H1 (cell line): ENCODE results near the gene SYT13. TPM values are rescaled to one million over a fixed set of nuclear protein-coding genes. Genes with fewer than 3 reads are reported as not detected.

Experiments used
- CTCF ChIA-PET: fragments of 300-600 bp; sonication (Branson Sonifier 250); formaldehyde crosslinking; loops from one replicate; lab custom pipeline; 2021; ENCODE audit not compliant: partially characterized antibody; lab: Charles Lee
- POLR2A ChIA-PET: fragments of 300-600 bp; sonication (Branson Sonifier 250); formaldehyde crosslinking; loops from one replicate; lab custom pipeline; 2021; ENCODE audit warnings: inconsistent platforms; ENCODE audit not compliant: partially characterized antibody; lab: Charles Lee
- DNase-seq, 2 experiments: peaks; one replicate each; pipeline versions ENCODE4 v3.0.0 to v3.0.0-alpha.2; 2010 to 2022; ENCODE audit warnings: low spot score in 2 of 2, low read depth in 1 of 2, mixed read lengths in 1 of 2
- FAIRE-seq: peaks from 2 replicates; lab custom pipeline; 2011; peaks lifted over from hg19 to GRCh38; lab: Jason Lieb, UNC
- H2AFZ ChIP-seq: 2 replicates; pipeline ENCODE4 v1.8.1; 2012; ENCODE audit warnings: low read length, inconsistent platforms
- H2AK5ac ChIP-seq: 2 replicates; pipeline ENCODE4 v1.6.1; 2013; ENCODE audit warnings: low read depth, low read length
- H2BK120ac ChIP-seq: replicated peaks from 2 replicates; pipeline ENCODE3; 2013; ENCODE audit warnings: low read depth, low read length, inconsistent platforms
- H2BK12ac ChIP-seq: 2 replicates; pipeline ENCODE4 v1.6.1; 2013; ENCODE audit warnings: low read depth, low read length
- H2BK15ac ChIP-seq: 2 replicates; pipeline ENCODE4 v1.6.1; 2013; ENCODE audit warnings: low read length
- H2BK20ac ChIP-seq: 2 replicates; pipeline ENCODE4 v1.6.1; 2013; ENCODE audit warnings: low read length
- H2BK5ac ChIP-seq: 2 replicates; pipeline ENCODE4 v1.6.1; 2013; ENCODE audit warnings: low read depth, low read length
- H3K14ac ChIP-seq: 2 replicates; pipeline ENCODE4 v1.6.1; 2013; ENCODE audit warnings: inconsistent platforms; ENCODE audit not compliant: insufficient read length
- H3K18ac ChIP-seq: 2 replicates; pipeline ENCODE4 v1.6.1; 2013; ENCODE audit warnings: low read length; ENCODE audit errors: extremely low read depth
- H3K23ac ChIP-seq: 2 replicates; pipeline ENCODE4 v1.6.1; 2013; ENCODE audit warnings: inconsistent platforms; ENCODE audit not compliant: insufficient read length
- H3K23me2 ChIP-seq: 2 replicates; pipeline ENCODE4 v1.6.1; 2013; ENCODE audit warnings: low read depth, low read length
- H3K27ac ChIP-seq: 2 replicates; pipeline ENCODE4 v1.6.1; 2011; ENCODE audit warnings: low read depth, low read length, inconsistent platforms
- H3K27me3 ChIP-seq, 4 experiments: replicated peaks in 1 of 4; 1 replicate in 1 of 4; 2 replicates in 3 of 4; pipeline versions ENCODE4 v1.6.1 to v1.8.1; 2011 to 2013; ENCODE audit warnings: low read length in 3 of 4, mild to moderate bottlenecking in 3 of 4, inconsistent platforms in 2 of 4, mixed read lengths in 2 of 4, moderate library complexity in 1 of 4; ENCODE audit not compliant: control insufficient read depth in 3 of 4, insufficient read depth in 3 of 4; ENCODE audit errors: extremely low read depth in 1 of 4
- H3K36me3 ChIP-seq, 4 experiments: 2 replicates each; pipeline versions ENCODE4 v1.6.1 to v1.8.1; 2011 to 2013; ENCODE audit warnings: mild to moderate bottlenecking in 4 of 4, low read length in 3 of 4, moderate library complexity in 2 of 4, control low read depth in 1 of 4, inconsistent platforms in 1 of 4; ENCODE audit not compliant: insufficient read depth in 4 of 4, control insufficient read depth in 2 of 4
- H3K4ac ChIP-seq: replicated peaks from 2 replicates; pipeline ENCODE3; 2013; ENCODE audit warnings: low read length, low read depth, mixed read lengths, inconsistent platforms; ENCODE audit not compliant: insufficient read length
- H3K4me1 ChIP-seq, 4 experiments: replicated peaks in 1 of 4; 1 replicate in 1 of 4; 2 replicates in 3 of 4; pipeline versions ENCODE4 v1.6.1 to v1.8.1; 2011 to 2013; ENCODE audit warnings: low read length in 3 of 4, inconsistent platforms in 2 of 4, mixed read lengths in 1 of 4; ENCODE audit not compliant: insufficient read depth in 4 of 4, control insufficient read depth in 3 of 4
- H3K4me2 ChIP-seq, 2 experiments: 2 replicates each; pipeline versions ENCODE4 v1.6.1 to v1.8.1; 2011 to 2013; ENCODE audit warnings: low read depth in 2 of 2, low read length in 2 of 2, control low read depth in 1 of 2, inconsistent platforms in 1 of 2, mild to moderate bottlenecking in 1 of 2; ENCODE audit not compliant: insufficient read depth in 1 of 2
- H3K4me3 ChIP-seq, 4 experiments: fragments of 200-600, 300-600 bp in 1 of 4; sonication (generic), shearing (Covaris generic), sonication (Bioruptor Twin) in 1 of 4; 2 replicates each; pipeline versions ENCODE4 v1.5.1 to v1.8.1; 2011 to 2016; ENCODE audit warnings: low read length in 4 of 4, low read depth in 3 of 4, control low read depth in 2 of 4, inconsistent platforms in 2 of 4, mild to moderate bottlenecking in 2 of 4, mixed read lengths in 1 of 4, moderate library complexity in 1 of 4; ENCODE audit not compliant: insufficient read depth in 2 of 4; ENCODE audit errors: extremely low read depth in 1 of 4
- H3K56ac ChIP-seq: replicated peaks from 2 replicates; pipeline ENCODE3; 2013; ENCODE audit warnings: low read depth, mild to moderate bottlenecking, mixed read lengths, low read length, inconsistent platforms; ENCODE audit not compliant: insufficient read length
- H3K79me1 ChIP-seq: 2 replicates; pipeline ENCODE4 v1.6.1; 2013; ENCODE audit warnings: low read depth, low read length, control low read depth
- H3K79me2 ChIP-seq, 2 experiments: 2 replicates each; pipeline versions ENCODE4 v1.6.1 to v1.8.1; 2012 to 2013; ENCODE audit warnings: low read length in 2 of 2, mild to moderate bottlenecking in 2 of 2, inconsistent platforms in 1 of 2; ENCODE audit not compliant: insufficient read depth in 2 of 2, control insufficient read depth in 1 of 2
- H3K9ac ChIP-seq, 4 experiments: replicated peaks in 1 of 4; 1 replicate in 1 of 4; 2 replicates in 3 of 4; pipeline versions ENCODE4 v1.6.1 to v1.8.1; 2011 to 2013; ENCODE audit warnings: low read depth in 3 of 4, low read length in 3 of 4, control low read depth in 2 of 4, mild to moderate bottlenecking in 2 of 4, moderate library complexity in 2 of 4, inconsistent platforms in 1 of 4; ENCODE audit errors: extremely low read depth in 1 of 4
- H3K9me3 ChIP-seq, 2 experiments: 2 replicates each; pipeline versions ENCODE4 v1.6.1 to v1.8.1; 2012 to 2013; ENCODE audit warnings: mild to moderate bottlenecking in 2 of 2, moderate library complexity in 2 of 2, control low read depth in 1 of 2, inconsistent platforms in 1 of 2, low read depth in 1 of 2, low read length in 1 of 2, mixed read lengths in 1 of 2; ENCODE audit not compliant: insufficient read depth in 2 of 2
- H4K20me1 ChIP-seq, 2 experiments: replicated peaks in 1 of 2; 2 replicates each; pipeline versions ENCODE3 to v1.8.1; 2011 to 2013; ENCODE audit warnings: inconsistent platforms in 2 of 2, low read length in 2 of 2, mild to moderate bottlenecking in 1 of 2; ENCODE audit not compliant: insufficient read depth in 2 of 2, control insufficient read depth in 1 of 2
- H4K5ac ChIP-seq: 2 replicates; pipeline ENCODE4 v1.6.1; 2013; ENCODE audit warnings: low read length, low read depth, mixed read lengths, inconsistent platforms; ENCODE audit not compliant: insufficient read length
- H4K8ac ChIP-seq: 2 replicates; pipeline ENCODE4 v1.8.0; 2013; ENCODE audit warnings: mild to moderate bottlenecking, moderate library complexity, low read length, inconsistent platforms; ENCODE audit not compliant: insufficient read depth; ENCODE audit errors: extremely low read depth
- H4K91ac ChIP-seq: replicated peaks from 2 replicates; pipeline ENCODE3; 2013; ENCODE audit warnings: low read length, mixed read lengths, inconsistent platforms; ENCODE audit not compliant: insufficient read length
- ATF2 ChIP-seq: IDR thresholded peaks from 2 replicates; pipeline ENCODE4 v1.6.1; 2012; ENCODE audit warnings: low read length, inconsistent platforms
- POLR2A ChIP-seq, 2 experiments: IDR thresholded peaks; 1 replicate in 1 of 2; 2 replicates in 1 of 2; pipeline ENCODE4 v1.6.1; 2011; ENCODE audit warnings: low read depth in 2 of 2, low read length in 2 of 2, mild to moderate bottlenecking in 2 of 2; ENCODE audit errors: control extremely low read depth in 1 of 2
- WGBS, 2 experiments: shearing (Covaris generic) in 1 of 2; methylation state at CpG; one replicate each; pipeline versions ENCODE4 v1.1.6 to v1.1.7; 2013 to 2015; ENCODE audit warnings: low lambda C conversion rate in 2 of 2, mixed read lengths in 2 of 2, inconsistent platforms in 1 of 2, low coverage in 1 of 2, missing lambda C conversion rate in 1 of 2; ENCODE audit not compliant: insufficient replicate concordance in 2 of 2, insufficient coverage in 1 of 2, insufficient read length in 1 of 2; ENCODE audit errors: extremely low coverage in 1 of 2, missing lambda C conversion rate in 1 of 2; 5-methylcytosine and 5-hydroxymethylcytosine counted together
- polyA plus RNA-seq, 7 experiments: library from polyadenylated mRNA; depleted of rRNA in 3 of 7; stranded (reverse) in 5 of 7; unstranded in 2 of 7; fragments of >200 nt in 5 of 7; fragments of 200-250 nt in 2 of 7; gene quantifications; 1 replicate in 5 of 7; 2 replicates in 1 of 7; 4 replicates in 1 of 7; pipeline versions ENCODE4 v1.2.1 to v1.2.3, GENCODE V29; 2011 to 2013; ENCODE audit warnings: missing spikeins in 2 of 7, mixed read lengths in 2 of 7
- total RNA-seq: library from RNA; stranded (reverse); fragmentation: NEBNext Ultra II Directional; extraction: Animal tissue kit (Norgen Biotek cat#: 25700); gene quantifications from 2 replicates; pipeline ENCODE4 v1.2.1, GENCODE V29; 2021

Gene SYT13
- total and polyA plus RNA-seq, 2 of the 8 experiments (the other 6 are each of a cell fraction or from before 2014, with no cell fraction given): 4.8 to 13.2 TPM

- FAIRE-seq (no peak), DNase-seq (no peak)
- TF ChIP-seq ATF2: no peak
- no peak for TF ChIP-seq POLR2A (IDR thresholded peaks at IDR 0.05; ENCODE audit: control extremely low read depth in 1 of 2, low read depth in 2 of 2, low read length in 2 of 2)
- Histone ChIP-seq H3K27me3 (peaks cover 0 to 2% (median 0%) of the 10 kb centered on the region in 4 experiments; a peak in 1 of 7 replicates), H3K56ac (no peak overlapping the region), H3K9ac (no peak overlapping the region), H3K23me2 (no peaks in the 10 kb centered on the region), H2AFZ (no peak overlapping the region), H4K91ac (no peak overlapping the region), H3K18ac (no peak overlapping the region), H4K5ac (no peak overlapping the region), H2BK12ac (no peak overlapping the region), H3K4me1 (no peaks in the 10 kb centered on the region; a peak in 1 of 7 replicates), H2BK15ac (no peak overlapping the region), H2BK20ac (no peak overlapping the region), H3K23ac (no peak overlapping the region), H2BK5ac (no peak overlapping the region), H2BK120ac (no peak overlapping the region), H3K36me3 (no peaks in the 10 kb centered on the region), H4K20me1 (no peaks in the 10 kb centered on the region), H3K27ac (no peak overlapping the region), H2AK5ac (no peak overlapping the region), H4K8ac (no peak overlapping the region), H3K9me3 (no peaks in the 10 kb centered on the region), H3K14ac (no peak overlapping the region), H3K4ac (no peak overlapping the region), H3K79me2 (no peaks in the 10 kb centered on the region), H3K79me1 (no peaks in the 10 kb centered on the region), H3K4me3 (no peak overlapping the region), H3K4me2 (no peak overlapping the region)
- POLR2A ChIA-PET: interaction anchor here (1.1 kb wide), 1 partner anchor 16 kb away, joined by 3 read pairs; no protein-coding TSS in a partner anchor
- WGBS, 2 experiments: 80% methylated on average over 7 of the region's 7 CpGs; no CpG with 5 or more reads in 1 of the 2 experiments
- CTCF ChIA-PET: interaction anchor here (1.2 to 2.2 kb wide), 5 partner anchors 10 to 88 kb away, joined by 3 to 7 read pairs (median 6); no protein-coding TSS in a partner anchor
Measured at GRCh38 chr11:45321669-45322068, 35.5 kb upstream of the SYT13 start.
